Measurements from ENCODE around the gene OR5K2.

Gene OR5K2

DNA sequence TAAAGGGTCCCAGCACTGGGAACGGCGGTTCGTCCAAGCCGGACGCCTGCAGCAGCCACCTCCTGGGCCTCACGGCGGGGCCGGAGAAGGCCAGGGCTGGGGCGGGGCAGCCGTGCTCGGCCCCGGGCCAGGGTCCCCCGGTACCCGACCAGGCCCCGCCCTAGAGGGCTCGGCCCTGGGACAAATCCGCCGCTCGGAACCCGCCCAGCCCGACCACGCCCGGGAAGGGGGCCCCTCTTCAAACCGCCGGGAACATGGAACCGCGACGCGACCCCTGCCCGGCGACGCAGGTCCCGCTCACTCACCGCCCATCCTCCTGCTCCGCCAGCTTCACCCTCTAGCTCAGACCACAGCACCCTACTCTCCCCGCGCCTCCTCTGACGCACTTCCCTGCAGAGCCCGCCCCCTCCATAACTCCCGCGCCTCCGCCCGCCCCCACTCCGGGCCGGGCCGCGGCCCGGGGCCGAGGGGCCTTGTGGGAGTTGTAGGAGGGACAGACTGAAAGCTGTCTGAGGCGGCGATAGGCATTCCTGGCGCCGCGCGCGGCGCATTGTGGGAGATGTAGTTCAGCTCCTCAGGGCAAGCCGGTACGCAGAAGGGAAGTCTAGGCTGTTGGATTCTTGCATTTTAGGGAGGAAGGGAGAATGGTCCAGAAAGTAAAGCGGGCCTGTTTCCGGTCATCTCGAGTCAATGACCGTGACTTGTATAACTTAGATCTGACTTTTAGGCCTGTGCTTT, 25.2 kb downstream of the OR5K2 start, which contains the start of gene CLDND1:
Gene CLDND1 (minus strand): TSS at position 359 of the 738 bp plus-strand sequence. CDS start 1,478 bp downstream, outside the sequence.
- DNase-seq (ENCODE audit: low spot score): peak; percentile 98

DNA sequence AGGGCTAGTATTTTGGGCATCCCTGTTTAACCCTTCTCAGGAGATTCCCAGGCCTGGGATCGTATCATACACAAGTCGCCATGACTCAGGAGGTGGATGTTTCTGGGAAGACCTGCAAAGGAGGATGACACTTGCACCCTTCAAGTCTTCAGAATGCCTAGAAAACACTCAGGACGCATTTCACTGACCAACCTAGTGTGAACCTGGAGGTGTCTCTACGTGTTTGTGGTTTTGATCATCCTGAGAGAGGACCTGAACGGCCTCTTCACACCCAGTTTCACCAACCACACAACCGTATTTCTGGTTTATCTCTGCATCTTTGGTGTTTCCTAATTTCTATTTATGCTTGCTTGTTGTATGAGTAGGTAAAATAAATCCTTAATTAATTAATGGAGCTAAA, 28.0 kb downstream of the OR5K2 start:
- DNase-seq (ENCODE audit: low spot score): no peak

DNA sequence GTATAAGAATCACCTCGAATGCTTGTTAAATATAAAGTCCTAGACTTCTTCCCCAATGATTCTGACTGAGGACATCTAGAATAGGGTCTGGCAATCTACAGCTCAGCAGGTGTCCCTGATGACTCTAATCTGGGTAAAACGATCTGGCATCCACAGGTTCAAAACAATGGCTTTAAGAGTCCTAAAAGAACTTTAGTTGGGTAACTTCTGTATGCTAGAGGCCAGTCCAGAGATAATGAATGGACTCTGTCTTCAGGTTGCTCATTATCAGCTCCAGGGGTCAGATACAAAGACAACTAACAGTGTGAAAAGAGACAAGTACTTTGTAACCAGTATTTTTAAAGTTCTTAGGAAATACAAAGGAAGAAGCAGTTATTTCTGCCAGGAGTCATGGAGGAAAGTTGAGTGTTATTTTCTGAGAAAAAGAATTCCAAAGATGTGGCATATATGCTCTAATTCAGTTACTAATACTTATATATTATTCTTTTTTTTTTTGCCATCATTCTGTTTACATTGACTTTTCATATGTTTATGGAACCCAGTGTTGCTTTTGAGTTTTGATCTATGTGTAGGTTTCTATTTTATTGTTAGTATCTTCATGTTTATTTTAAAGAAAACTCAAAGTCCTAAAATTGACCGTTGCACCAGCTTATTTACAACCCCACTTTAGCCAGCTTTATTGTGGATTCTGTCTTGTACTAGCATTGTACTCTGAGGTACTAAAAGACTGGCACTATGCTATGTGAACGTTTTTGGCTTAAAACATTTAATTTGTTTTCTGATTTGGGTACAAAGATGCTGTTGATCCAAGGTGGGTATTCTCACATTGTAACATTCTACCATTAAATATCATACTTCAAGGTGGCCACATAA, 31.2 kb downstream of the OR5K2 start:
- no peak for DNase-seq (ENCODE audit: low spot score)

DNA sequence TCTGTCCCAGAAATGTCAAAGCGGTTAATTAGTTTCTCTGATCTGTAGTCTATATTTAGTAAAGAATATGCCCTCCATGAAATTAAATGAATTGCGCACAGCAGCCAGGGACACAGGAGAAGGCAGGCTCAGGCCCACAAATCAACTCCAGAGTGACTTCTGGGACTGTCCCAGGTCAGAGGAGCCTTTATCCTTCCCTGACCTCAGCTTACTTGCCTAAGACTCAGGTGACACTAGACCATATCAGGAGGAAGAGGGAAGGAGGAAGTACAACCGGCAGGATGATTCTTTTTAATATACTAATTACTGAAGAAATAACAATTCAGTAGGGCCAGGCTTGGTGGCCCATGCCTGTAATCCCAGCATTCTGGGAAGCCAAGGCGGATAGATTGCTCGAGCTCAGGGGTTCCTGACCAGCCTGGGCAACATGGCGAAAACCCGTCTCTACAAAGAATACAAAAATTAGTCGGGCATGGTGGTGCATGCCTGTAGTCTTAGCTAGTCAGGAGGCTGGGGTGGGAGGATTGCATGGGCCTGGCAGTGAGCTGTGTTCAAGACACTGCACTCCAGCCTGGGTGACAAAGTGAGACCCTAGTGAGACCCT, 32.5 kb downstream of the OR5K2 start:
- DNase-seq (ENCODE audit: low spot score): no peak

DNA sequence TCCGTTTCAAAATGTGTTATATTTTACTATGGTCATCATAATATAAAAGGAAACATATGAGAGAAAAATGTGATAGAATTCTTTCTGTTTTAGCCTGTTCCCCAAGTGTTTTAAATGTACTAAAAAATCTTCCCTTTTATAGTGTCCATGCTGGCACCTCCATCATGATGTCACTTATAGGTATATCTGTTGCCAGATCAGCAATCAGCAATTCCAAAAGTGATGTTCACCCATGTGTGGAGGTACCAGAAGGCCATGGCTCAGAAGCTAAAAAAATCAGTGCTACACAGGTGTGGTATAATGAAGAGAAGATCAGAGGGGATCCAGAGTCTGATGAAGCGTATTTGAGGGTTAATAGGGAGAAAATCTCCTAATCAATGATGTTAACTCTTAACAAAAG, 33.2 kb downstream of the OR5K2 start:
- no peak for DNase-seq (ENCODE audit: low spot score)

DNA sequence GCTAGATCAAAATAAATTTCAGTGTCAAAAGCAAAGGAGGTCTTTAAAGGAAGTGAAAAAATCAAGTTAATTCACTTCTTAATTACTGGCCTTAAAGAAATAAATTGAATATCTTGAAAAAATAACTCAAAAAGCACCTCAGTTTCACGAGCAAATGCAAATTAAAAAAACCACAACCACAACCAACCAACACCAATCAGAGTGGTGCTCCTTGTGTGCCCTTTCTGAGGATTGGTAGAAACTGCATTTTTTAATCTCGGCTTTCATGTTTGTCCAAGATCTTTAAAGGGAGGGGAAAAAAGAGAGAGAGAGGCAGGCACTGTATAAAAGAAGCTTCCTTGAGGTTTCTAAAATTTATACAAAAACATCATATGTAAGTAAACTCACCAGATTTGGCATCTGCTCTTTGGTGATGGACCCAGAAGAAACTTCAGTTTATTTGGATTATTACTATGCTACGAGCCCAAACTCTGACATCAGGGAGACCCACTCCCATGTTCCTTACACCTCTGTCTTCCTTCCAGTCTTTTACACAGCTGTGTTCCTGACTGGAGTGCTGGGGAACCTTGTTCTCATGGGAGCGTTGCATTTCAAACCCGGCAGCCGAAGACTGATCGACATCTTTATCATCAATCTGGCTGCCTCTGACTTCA, 34.3 kb downstream of the OR5K2 start, which contains the start of gene GPR15:
Gene GPR15 (plus strand): TSS at position 357 of the 653 bp plus-strand sequence. CDS start 56 bp downstream, at position 413.
- DNase-seq (ENCODE audit: low spot score): no peak

DNA sequence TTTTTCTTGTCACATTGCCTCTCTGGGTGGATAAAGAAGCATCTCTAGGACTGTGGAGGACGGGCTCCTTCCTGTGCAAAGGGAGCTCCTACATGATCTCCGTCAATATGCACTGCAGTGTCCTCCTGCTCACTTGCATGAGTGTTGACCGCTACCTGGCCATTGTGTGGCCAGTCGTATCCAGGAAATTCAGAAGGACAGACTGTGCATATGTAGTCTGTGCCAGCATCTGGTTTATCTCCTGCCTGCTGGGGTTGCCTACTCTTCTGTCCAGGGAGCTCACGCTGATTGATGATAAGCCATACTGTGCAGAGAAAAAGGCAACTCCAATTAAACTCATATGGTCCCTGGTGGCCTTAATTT, 34.8 kb downstream of the OR5K2 start:
- no peak for DNase-seq (ENCODE audit: low spot score)

DNA sequence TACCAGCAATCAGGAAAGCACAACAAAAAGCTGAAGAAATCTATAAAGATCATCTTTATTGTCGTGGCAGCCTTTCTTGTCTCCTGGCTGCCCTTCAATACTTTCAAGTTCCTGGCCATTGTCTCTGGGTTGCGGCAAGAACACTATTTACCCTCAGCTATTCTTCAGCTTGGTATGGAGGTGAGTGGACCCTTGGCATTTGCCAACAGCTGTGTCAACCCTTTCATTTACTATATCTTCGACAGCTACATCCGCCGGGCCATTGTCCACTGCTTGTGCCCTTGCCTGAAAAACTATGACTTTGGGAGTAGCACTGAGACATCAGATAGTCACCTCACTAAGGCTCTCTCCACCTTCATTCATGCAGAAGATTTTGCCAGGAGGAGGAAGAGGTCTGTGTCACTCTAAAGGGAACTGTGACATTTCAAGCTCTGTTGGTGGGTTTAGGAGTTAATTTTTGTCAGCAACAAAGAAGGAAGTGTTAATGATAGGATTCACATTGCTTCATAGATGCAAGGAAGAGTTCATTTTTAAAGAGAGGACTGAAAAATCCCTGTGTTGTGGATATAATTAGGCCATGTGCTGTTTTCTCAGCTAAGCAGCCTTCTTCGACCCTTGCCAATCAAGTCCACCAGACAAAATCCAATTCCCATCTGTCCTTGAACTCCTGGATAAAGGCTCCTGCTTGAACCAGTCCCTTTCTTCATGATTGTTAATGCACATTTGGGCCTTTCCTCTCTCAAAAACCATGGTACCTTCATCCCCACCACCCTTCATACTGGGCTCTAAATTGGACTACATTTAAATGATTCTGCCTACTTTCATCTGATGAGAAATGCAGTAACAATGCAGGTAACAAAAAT, 35.5 kb downstream of the OR5K2 start:
- no peak for DNase-seq (ENCODE audit: low spot score)

DNA sequence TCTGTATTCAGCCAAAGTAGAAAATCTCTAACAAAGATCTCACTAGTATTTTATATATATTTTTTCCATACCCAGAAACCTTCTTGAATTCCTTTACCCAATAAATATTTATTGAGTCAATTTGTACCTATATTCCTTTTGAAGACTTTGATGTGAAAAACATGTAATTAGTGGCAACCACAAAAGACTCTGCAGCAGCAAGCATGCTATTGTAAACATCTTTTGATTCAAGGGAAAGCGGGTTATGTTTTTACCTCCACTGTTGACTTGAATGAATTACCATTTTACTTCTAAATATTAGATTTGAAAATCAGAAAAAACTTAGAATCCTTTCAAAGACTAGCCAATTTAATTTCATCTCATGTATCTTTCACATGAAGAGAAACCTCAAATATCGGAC, 36.7 kb downstream of the OR5K2 start:
- no peak for DNase-seq (ENCODE audit: low spot score)

DNA sequence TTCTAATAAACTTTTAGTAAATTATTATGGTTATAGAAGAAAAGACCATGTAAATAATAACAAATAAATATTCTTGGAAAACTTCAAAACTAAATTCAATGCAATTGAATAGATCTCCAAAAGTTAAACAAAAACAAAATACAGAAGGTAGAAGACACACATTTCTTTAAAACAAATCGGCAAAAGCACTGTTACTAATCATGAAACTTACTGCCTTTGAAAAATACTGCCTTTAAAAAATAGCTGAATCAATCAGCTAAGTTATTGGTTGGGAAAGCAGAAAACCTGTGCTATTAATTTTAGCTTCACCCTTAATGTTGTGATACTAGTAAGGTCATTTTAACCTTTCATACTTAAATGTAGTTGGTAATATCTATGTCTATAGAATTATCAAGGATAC, 37.3 kb downstream of the OR5K2 start:
- DNase-seq (ENCODE audit: low spot score): no peak

DNA sequence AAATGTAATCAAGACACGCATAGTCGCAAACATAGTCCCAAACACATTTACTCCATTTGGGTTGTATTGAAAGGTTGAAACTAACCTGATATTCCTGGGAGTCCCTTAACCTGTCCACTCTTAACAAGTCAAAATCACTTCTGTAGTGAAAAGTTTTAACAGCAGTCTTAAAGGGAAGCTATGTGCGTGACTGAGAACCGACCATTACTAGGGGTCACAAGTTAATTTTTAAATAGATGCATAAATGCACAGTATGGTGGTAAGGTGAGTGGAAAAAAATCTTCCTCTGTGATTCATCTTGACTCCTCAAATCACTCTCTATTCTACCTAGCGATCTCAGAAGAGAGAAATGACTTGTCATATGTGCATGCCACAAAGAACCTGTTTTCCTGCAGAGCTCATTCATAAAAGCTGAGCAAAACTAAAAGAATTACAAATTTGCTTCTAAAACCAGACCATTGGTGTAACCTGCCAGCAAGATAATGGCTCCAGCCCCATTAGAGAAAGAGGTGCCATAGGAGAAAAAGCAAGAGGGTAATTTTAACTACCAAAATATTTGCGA, 39.1 kb downstream of the OR5K2 start:
- DNase-seq (ENCODE audit: low spot score): no peak

DNA sequence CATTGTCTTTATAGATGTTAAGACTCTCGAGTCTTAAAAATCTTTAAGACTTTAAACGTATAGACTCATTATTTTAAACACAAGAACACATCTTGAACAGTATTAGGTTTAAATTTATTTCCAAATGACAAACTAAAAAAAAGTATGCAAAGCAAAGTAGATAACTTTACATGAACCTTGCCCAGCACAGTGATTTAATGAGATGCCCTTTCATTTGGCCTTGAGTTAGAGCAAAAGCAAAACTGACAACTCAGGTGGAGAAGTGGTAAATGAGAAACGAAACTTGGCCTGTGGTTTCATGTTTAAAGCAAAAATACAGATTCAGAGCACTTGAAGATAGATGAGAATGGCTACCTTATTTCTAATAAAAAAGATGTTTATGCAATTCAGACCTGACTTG, 42.9 kb downstream of the OR5K2 start:
- no peak for DNase-seq (ENCODE audit: low spot score)

DNA sequence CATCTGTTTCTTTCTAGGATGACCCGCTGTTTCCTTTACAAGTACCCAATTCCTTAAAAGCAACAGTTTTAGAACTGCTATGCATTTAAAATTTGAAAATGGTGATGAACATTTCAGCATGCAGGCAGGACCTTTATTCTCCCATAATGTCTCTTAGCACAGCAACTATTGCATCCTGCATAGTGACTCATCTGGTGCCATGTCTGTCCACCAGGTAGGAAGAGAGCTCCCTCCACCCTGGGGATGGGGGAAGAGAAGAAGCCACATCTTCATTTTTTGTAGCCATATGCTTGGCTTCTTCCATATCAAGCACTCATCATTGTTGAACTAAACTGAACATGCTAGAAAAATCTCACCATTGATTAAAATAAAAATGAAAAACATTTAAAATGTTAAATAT, 44.2 kb downstream of the OR5K2 start:
- DNase-seq (ENCODE audit: low spot score): no peak

DNA sequence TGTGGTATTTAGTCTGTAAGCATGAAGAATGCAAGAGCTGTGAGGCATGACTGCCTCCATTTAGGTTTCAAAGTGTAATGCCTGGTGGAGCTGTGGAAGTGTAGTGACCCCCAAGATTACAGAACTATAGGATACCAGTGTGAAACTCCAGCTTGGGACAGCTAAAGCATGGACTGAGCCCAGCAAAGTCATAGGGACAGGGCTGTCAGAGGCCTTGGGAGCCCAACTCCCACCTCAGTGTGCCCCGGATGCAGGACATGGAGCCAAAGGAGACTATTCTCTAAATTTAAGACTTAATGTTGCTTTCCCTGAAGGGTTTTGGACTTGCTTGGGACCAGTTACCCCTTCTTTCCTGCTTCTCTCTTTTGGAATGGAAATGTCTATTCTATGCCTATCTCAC, 45.1 kb downstream of the OR5K2 start:
- no peak for DNase-seq (ENCODE audit: low spot score)

DNA sequence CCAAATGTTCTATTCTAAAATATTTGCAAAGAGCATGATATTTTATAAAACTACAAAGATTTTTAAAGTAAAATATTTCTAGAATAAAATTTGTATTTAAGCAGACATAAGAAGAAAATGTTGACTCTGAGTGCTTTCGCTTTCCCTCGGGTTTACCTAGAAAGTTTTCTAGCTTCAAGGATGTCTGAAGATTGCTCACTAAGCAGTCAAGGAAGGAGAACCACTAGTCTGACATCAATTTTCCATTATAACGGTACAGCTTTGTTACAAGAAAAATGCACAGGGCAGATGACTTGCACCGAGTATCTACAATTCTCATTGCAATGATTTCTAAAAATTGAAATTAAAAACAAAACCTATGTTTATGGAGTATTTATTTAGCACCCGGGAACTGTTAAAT, 48.5 kb downstream of the OR5K2 start:
- DNase-seq (ENCODE audit: low spot score): no peak

Data from GM03348 (cell line).